WTC11 (cell line): Measurements from ENCODE around the gene ZNF827. TPM values are rescaled to one million over a fixed set of nuclear protein-coding genes. Genes with fewer than 3 reads are reported as not detected.

ENCODE experiments used
- ATAC-seq: fragments of 200-7000 bp; cut with Tn5 transposase; 2 replicates; pipeline ENCODE4 v1.10.0; 2021; ENCODE audit warnings: mild to moderate bottlenecking, moderate library complexity
- CTCF ChIA-PET: fragments of 300-600 bp; sonication (Branson Sonifier 250); formaldehyde crosslinking; loops from one replicate; lab custom pipeline; 2021; ENCODE audit warnings: antibody characterized with exemption; lab: Charles Lee
- POLR2A ChIA-PET: fragments of 350-600 bp; sonication (Branson Sonifier 250); formaldehyde crosslinking; loops from one replicate; lab custom pipeline; 2021; ENCODE audit warnings: antibody characterized with exemption; lab: Charles Lee
- DNase-seq: peaks from one replicate; pipeline ENCODE4 v3.0.0; 2021; ENCODE audit warnings: low spot score
- H3K27ac Mint-ChIP-seq: 2 replicates; pipeline ENCODE4 v1.8.0; 2021; ENCODE audit warnings: mixed read lengths
- H3K27me3 Mint-ChIP-seq: 2 replicates; pipeline ENCODE4 v1.8.0; 2021; ENCODE audit warnings: low read depth, mild to moderate bottlenecking, moderate library complexity, mixed read lengths
- H3K36me3 Mint-ChIP-seq: 2 replicates; pipeline ENCODE4 v1.8.0; 2021; ENCODE audit warnings: mixed read lengths
- H3K4me1 Mint-ChIP-seq: 2 replicates; pipeline ENCODE4 v1.8.0; 2022; ENCODE audit warnings: mixed read lengths
- H3K4me3 Mint-ChIP-seq: 2 replicates; pipeline ENCODE4 v1.8.0; 2021; ENCODE audit warnings: mild to moderate bottlenecking, moderate library complexity, mixed read lengths
- H3K9me3 Mint-ChIP-seq: 2 replicates; pipeline ENCODE4 v1.8.0; 2021; ENCODE audit warnings: mixed read lengths
- ATF1 ChIP-seq: sonication (generic); formaldehyde crosslinking; IDR thresholded peaks from 2 replicates; pipeline ENCODE4 v1.8.1; 2023; ENCODE audit warnings: mild to moderate bottlenecking, moderate library complexity, missing genetic modification reagents
- CBFB ChIP-seq: sonication (generic); formaldehyde crosslinking; IDR thresholded peaks from 2 replicates; pipeline ENCODE4 v1.8.1; 2022; ENCODE audit warnings: mild to moderate bottlenecking, low read depth, missing genetic modification reagents
- ESRRA ChIP-seq: sonication (generic); formaldehyde crosslinking; IDR thresholded peaks from 2 replicates; pipeline ENCODE4 v1.8.1; 2022; ENCODE audit warnings: mild to moderate bottlenecking, missing genetic modification reagents, borderline replicate concordance
- FOXJ3 ChIP-seq: sonication (generic); formaldehyde crosslinking; IDR thresholded peaks from 2 replicates; pipeline ENCODE4 v1.9.0; 2021; ENCODE audit warnings: missing genetic modification reagents, mild to moderate bottlenecking, borderline replicate concordance
- KAT7 ChIP-seq: sonication (generic); formaldehyde crosslinking; IDR thresholded peaks from 2 replicates; pipeline ENCODE4 v1.8.1; 2023; ENCODE audit warnings: missing genetic modification reagents, mild to moderate bottlenecking, borderline replicate concordance
- NFATC4 ChIP-seq: fragments of 250-450 bp; sonication (Bioruptor Pico); IDR thresholded peaks from 2 replicates; pipeline ENCODE4 v1.9.0; 2021; ENCODE audit warnings: mild to moderate bottlenecking
- NFYB ChIP-seq: sonication (generic); formaldehyde crosslinking; conservative IDR thresholded peaks from 2 replicates; pipeline ENCODE4 v1.8.0; 2022; ENCODE audit warnings: low read depth, missing genetic modification reagents
- NR1H2 ChIP-seq: sonication (generic); formaldehyde crosslinking; IDR thresholded peaks from 2 replicates; pipeline ENCODE4 v1.9.0; 2021; ENCODE audit warnings: mild to moderate bottlenecking, moderate library complexity, missing genetic modification reagents
- NR2C2 ChIP-seq: sonication (generic); formaldehyde crosslinking; IDR thresholded peaks from 2 replicates; pipeline ENCODE4 v1.8.0; 2022; ENCODE audit warnings: mild to moderate bottlenecking, missing genetic modification reagents
- SMAD4 ChIP-seq: sonication (generic); formaldehyde crosslinking; IDR thresholded peaks from 2 replicates; pipeline ENCODE4 v1.8.0; 2022; ENCODE audit warnings: mild to moderate bottlenecking, missing genetic modification reagents
- TEAD4 ChIP-seq: sonication (generic); formaldehyde crosslinking; IDR thresholded peaks from 2 replicates; pipeline ENCODE4 v1.8.0; 2022; ENCODE audit warnings: mild to moderate bottlenecking, missing genetic modification reagents
- ZNF232 ChIP-seq: sonication (generic); formaldehyde crosslinking; IDR thresholded peaks from 2 replicates; pipeline ENCODE4 v1.8.0; 2022; ENCODE audit warnings: mild to moderate bottlenecking, missing genetic modification reagents
- ZNF396 ChIP-seq: fragments of 250-450 bp; sonication (Bioruptor Pico); IDR thresholded peaks from 2 replicates; pipeline ENCODE4 v1.8.0; 2021; ENCODE audit warnings: mild to moderate bottlenecking, moderate library complexity, borderline replicate concordance
- ZNF671 ChIP-seq: fragments of 250-450 bp; sonication (Bioruptor Pico); IDR thresholded peaks from 2 replicates; pipeline ENCODE4 v1.8.0; 2021; ENCODE audit warnings: mild to moderate bottlenecking
- total RNA-seq: library from RNA; stranded (reverse); gene quantifications from 3 replicates; pipeline ENCODE4 v1.2.3, GENCODE V29; 2021
- TF ChIP-seq, protein P1 (sequence below): fragments of 250-450 bp; sonication (Bioruptor Pico); IDR thresholded peaks from 2 replicates; pipeline ENCODE4 v1.8.0; 2021; ENCODE audit warnings: mild to moderate bottlenecking
- TF ChIP-seq, protein P2 (sequence below): sonication (generic); formaldehyde crosslinking; conservative IDR thresholded peaks from 2 replicates; pipeline ENCODE4 v1.8.1; 2023; ENCODE audit warnings: mild to moderate bottlenecking, low read depth, missing genetic modification reagents, moderate library complexity
- TF ChIP-seq, protein P3 (sequence below): fragments of 200-600 bp; IDR thresholded peaks from 2 replicates; pipeline ENCODE4 v1.8.0; 2022; ENCODE audit warnings: antibody characterized with exemption
- TF ChIP-seq, protein P4 (sequence below): sonication (generic); formaldehyde crosslinking; IDR thresholded peaks from 2 replicates; pipeline ENCODE4 v1.8.1; 2022; ENCODE audit warnings: mild to moderate bottlenecking, missing genetic modification reagents, moderate library complexity, borderline replicate concordance
- TF ChIP-seq, protein P5 (sequence below): fragments of 250-450 bp; sonication (Bioruptor Pico); IDR thresholded peaks from 2 replicates; pipeline ENCODE4 v1.9.0; 2021; ENCODE audit warnings: mild to moderate bottlenecking, borderline replicate concordance
- TF ChIP-seq, protein P6 (sequence below): sonication (generic); formaldehyde crosslinking; IDR thresholded peaks from 2 replicates; pipeline ENCODE4 v1.8.0; 2022; ENCODE audit warnings: missing genetic modification reagents

Gene ZNF827
- total RNA-seq, 1 experiment from 2014 or later: 25.6 TPM

DNA sequence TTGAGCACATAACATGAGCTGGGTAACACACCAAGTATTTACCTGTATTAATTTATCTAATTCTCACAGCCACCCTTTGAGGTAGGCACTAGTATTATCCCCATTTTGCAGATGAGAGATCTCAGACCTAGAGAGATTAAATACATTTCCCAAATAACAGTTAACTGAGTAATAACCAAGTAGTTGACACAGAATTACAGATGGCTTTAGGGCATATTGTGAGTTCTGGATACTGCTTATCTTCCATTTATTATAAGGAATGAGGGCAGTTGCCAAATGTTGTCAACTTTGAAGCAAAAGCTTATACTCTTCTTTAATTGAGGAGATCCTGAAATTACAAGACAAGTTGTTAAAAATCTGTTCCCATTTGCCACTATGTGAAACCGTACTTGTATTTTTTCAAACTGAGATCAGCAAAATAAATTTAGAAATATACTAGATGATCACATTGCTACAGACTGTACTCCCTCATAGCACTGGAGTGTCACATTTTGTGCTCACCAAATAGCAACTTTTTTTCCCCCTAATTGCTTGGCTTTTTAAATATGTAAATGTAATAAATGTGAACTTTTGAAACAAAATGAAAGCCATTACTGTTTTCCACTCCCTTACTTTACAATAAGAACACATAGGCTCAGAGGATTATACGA, 62.0 kb downstream of the ZNF827 start:
- POLR2A ChIA-PET: no interaction called here
- CTCF ChIA-PET: no interaction called here

DNA sequence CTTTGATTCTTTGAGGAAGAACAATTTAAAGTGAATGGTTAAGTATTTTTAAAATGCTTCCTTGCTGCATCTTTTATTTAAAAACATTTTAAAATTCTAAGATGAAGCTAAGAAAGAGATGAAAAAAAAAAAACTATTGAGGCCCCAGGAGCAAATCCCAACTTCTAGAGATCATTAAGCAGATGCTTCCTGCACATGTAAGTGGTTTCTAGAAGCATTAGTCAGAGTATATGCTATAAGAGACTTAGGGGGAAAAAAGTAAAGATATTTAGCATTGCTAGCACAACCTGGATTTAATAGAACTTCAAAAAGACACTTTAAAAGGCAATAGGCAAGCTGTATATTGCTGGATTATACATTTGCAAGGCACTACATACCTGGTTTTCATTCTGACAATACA, 64.7 kb downstream of the ZNF827 start:
- H3K9me3 Mint-ChIP-seq: no peaks in the 10 kb centered on the region; the same call in 1 of the 2 replicates
- ChIA-PET POLR2A (no interaction called here), CTCF (no interaction called here)
- TF ChIP-seq SMAD4 (CRISPR knock-in tag): no peak
- TF ChIP-seq ZNF671 (CRISPR knock-in tag): no peak
- TF ChIP-seq, protein P1, sequence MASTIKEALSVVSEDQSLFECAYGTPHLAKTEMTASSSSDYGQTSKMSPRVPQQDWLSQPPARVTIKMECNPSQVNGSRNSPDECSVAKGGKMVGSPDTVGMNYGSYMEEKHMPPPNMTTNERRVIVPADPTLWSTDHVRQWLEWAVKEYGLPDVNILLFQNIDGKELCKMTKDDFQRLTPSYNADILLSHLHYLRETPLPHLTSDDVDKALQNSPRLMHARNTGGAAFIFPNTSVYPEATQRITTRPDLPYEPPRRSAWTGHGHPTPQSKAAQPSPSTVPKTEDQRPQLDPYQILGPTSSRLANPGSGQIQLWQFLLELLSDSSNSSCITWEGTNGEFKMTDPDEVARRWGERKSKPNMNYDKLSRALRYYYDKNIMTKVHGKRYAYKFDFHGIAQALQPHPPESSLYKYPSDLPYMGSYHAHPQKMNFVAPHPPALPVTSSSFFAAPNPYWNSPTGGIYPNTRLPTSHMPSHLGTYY: no peak
- TF ChIP-seq, protein P2, sequence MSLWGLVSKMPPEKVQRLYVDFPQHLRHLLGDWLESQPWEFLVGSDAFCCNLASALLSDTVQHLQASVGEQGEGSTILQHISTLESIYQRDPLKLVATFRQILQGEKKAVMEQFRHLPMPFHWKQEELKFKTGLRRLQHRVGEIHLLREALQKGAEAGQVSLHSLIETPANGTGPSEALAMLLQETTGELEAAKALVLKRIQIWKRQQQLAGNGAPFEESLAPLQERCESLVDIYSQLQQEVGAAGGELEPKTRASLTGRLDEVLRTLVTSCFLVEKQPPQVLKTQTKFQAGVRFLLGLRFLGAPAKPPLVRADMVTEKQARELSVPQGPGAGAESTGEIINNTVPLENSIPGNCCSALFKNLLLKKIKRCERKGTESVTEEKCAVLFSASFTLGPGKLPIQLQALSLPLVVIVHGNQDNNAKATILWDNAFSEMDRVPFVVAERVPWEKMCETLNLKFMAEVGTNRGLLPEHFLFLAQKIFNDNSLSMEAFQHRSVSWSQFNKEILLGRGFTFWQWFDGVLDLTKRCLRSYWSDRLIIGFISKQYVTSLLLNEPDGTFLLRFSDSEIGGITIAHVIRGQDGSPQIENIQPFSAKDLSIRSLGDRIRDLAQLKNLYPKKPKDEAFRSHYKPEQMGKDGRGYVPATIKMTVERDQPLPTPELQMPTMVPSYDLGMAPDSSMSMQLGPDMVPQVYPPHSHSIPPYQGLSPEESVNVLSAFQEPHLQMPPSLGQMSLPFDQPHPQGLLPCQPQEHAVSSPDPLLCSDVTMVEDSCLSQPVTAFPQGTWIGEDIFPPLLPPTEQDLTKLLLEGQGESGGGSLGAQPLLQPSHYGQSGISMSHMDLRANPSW (CRISPR knock-in tag): no peak
- TF ChIP-seq, protein P3, sequence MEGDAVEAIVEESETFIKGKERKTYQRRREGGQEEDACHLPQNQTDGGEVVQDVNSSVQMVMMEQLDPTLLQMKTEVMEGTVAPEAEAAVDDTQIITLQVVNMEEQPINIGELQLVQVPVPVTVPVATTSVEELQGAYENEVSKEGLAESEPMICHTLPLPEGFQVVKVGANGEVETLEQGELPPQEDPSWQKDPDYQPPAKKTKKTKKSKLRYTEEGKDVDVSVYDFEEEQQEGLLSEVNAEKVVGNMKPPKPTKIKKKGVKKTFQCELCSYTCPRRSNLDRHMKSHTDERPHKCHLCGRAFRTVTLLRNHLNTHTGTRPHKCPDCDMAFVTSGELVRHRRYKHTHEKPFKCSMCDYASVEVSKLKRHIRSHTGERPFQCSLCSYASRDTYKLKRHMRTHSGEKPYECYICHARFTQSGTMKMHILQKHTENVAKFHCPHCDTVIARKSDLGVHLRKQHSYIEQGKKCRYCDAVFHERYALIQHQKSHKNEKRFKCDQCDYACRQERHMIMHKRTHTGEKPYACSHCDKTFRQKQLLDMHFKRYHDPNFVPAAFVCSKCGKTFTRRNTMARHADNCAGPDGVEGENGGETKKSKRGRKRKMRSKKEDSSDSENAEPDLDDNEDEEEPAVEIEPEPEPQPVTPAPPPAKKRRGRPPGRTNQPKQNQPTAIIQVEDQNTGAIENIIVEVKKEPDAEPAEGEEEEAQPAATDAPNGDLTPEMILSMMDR: no peak
- no peak for TF ChIP-seq CBFB
- no peak for TF ChIP-seq ZNF396
- TF ChIP-seq TEAD4 (CRISPR knock-in tag): no peak
- TF ChIP-seq FOXJ3 (CRISPR knock-in tag): no peak
- TF ChIP-seq, protein P4, sequence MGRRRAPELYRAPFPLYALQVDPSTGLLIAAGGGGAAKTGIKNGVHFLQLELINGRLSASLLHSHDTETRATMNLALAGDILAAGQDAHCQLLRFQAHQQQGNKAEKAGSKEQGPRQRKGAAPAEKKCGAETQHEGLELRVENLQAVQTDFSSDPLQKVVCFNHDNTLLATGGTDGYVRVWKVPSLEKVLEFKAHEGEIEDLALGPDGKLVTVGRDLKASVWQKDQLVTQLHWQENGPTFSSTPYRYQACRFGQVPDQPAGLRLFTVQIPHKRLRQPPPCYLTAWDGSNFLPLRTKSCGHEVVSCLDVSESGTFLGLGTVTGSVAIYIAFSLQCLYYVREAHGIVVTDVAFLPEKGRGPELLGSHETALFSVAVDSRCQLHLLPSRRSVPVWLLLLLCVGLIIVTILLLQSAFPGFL (CRISPR knock-in tag): no peak
- TF ChIP-seq KAT7 (CRISPR knock-in tag): no peak
- peaks cover 15% of the 10 kb centered on the region for H3K4me1 Mint-ChIP-seq
- no peak for ATAC-seq
- H3K27me3 Mint-ChIP-seq: no peaks in the 10 kb centered on the region
- H3K4me3 Mint-ChIP-seq: no peak overlapping the region
- DNase-seq: no peak
- H3K36me3 Mint-ChIP-seq: peaks cover 38% of the 10 kb centered on the region
- no peak overlapping the region for H3K27ac Mint-ChIP-seq

More for the DNA sequence above, 62.0 kb downstream of the ZNF827 start:
- Mint-ChIP-seq H3K9me3 (no peaks in the 10 kb centered on the region; the same call in 1 of the 2 replicates), H3K27me3 (no peaks in the 10 kb centered on the region), H3K4me3 (no peak overlapping the region), H3K27ac (no peak overlapping the region), H3K36me3 (peaks cover 45% of the 10 kb centered on the region), H3K4me1 (peaks cover 21% of the 10 kb centered on the region)
- TF ChIP-seq, protein P5, sequence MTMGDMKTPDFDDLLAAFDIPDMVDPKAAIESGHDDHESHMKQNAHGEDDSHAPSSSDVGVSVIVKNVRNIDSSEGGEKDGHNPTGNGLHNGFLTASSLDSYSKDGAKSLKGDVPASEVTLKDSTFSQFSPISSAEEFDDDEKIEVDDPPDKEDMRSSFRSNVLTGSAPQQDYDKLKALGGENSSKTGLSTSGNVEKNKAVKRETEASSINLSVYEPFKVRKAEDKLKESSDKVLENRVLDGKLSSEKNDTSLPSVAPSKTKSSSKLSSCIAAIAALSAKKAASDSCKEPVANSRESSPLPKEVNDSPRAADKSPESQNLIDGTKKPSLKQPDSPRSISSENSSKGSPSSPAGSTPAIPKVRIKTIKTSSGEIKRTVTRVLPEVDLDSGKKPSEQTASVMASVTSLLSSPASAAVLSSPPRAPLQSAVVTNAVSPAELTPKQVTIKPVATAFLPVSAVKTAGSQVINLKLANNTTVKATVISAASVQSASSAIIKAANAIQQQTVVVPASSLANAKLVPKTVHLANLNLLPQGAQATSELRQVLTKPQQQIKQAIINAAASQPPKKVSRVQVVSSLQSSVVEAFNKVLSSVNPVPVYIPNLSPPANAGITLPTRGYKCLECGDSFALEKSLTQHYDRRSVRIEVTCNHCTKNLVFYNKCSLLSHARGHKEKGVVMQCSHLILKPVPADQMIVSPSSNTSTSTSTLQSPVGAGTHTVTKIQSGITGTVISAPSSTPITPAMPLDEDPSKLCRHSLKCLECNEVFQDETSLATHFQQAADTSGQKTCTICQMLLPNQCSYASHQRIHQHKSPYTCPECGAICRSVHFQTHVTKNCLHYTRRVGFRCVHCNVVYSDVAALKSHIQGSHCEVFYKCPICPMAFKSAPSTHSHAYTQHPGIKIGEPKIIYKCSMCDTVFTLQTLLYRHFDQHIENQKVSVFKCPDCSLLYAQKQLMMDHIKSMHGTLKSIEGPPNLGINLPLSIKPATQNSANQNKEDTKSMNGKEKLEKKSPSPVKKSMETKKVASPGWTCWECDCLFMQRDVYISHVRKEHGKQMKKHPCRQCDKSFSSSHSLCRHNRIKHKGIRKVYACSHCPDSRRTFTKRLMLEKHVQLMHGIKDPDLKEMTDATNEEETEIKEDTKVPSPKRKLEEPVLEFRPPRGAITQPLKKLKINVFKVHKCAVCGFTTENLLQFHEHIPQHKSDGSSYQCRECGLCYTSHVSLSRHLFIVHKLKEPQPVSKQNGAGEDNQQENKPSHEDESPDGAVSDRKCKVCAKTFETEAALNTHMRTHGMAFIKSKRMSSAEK (CRISPR knock-in tag): no peak
- TF ChIP-seq NFYB (CRISPR knock-in tag) (no peak), NR1H2 (CRISPR knock-in tag) (no peak), NR2C2 (CRISPR knock-in tag) (no peak), ATF1 (CRISPR knock-in tag) (no peak), NFATC4 (CRISPR knock-in tag) (no peak), ZNF232 (CRISPR knock-in tag) (no peak), ESRRA (CRISPR knock-in tag) (no peak)
- TF ChIP-seq, protein P6, sequence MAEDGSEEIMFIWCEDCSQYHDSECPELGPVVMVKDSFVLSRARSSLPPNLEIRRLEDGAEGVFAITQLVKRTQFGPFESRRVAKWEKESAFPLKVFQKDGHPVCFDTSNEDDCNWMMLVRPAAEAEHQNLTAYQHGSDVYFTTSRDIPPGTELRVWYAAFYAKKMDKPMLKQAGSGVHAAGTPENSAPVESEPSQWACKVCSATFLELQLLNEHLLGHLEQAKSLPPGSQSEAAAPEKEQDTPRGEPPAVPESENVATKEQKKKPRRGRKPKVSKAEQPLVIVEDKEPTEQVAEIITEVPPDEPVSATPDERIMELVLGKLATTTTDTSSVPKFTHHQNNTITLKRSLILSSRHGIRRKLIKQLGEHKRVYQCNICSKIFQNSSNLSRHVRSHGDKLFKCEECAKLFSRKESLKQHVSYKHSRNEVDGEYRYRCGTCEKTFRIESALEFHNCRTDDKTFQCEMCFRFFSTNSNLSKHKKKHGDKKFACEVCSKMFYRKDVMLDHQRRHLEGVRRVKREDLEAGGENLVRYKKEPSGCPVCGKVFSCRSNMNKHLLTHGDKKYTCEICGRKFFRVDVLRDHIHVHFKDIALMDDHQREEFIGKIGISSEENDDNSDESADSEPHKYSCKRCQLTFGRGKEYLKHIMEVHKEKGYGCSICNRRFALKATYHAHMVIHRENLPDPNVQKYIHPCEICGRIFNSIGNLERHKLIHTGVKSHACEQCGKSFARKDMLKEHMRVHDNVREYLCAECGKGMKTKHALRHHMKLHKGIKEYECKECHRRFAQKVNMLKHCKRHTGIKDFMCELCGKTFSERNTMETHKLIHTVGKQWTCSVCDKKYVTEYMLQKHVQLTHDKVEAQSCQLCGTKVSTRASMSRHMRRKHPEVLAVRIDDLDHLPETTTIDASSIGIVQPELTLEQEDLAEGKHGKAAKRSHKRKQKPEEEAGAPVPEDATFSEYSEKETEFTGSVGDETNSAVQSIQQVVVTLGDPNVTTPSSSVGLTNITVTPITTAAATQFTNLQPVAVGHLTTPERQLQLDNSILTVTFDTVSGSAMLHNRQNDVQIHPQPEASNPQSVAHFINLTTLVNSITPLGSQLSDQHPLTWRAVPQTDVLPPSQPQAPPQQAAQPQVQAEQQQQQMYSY: no peak
- no peak for DNase-seq
- ATAC-seq: no peak
